ENCODE results near the gene ATP8B1.
"Not testable (repeated sequence)": the region's sequence is repeated elsewhere in the genome, so short reads cannot be mapped to it uniquely, and the experiment has no call there.

ATP8B1 gene

GRCh38 chr18:57651914-57652313 is 151.2 kb downstream of the ATP8B1 start:
- no peak for DNase-seq

GRCh38 chr18:57649556-57650500 is 153.3 kb downstream of the ATP8B1 start:
- no peak for DNase-seq

- no peak for DNase-seq
Measured at GRCh38 chr18:57648414-57648813, 154.7 kb downstream of the ATP8B1 start.

GRCh38 chr18:57644540-57644939 is 158.6 kb downstream of the ATP8B1 start:
- no peak for DNase-seq

GRCh38 chr18:57643726-57644125 is 159.4 kb downstream of the ATP8B1 start:
- DNase-seq: not testable (repeated sequence)

- DNase-seq: not testable (repeated sequence)
Measured at GRCh38 chr18:57642462-57642861, 160.7 kb downstream of the ATP8B1 start.

- no peak for DNase-seq
Measured at GRCh38 chr18:57640749-57641148, 162.4 kb downstream of the ATP8B1 start.

- DNase-seq: no peak
Measured at GRCh38 chr18:57640236-57640635, 162.9 kb downstream of the ATP8B1 start.

- no peak for DNase-seq
Measured at GRCh38 chr18:57635003-57635822, 167.9 kb downstream of the ATP8B1 start.

GRCh38 chr18:57631697-57632096 is 171.4 kb downstream of the ATP8B1 start:
- no peak for DNase-seq

- no peak for DNase-seq
Measured at GRCh38 chr18:57630754-57631595, 172.1 kb downstream of the ATP8B1 start.

- DNase-seq: peak; percentile 82
Measured at GRCh38 chr18:57630002-57630753, 172.9 kb downstream of the ATP8B1 start.

GRCh38 chr18:57629422-57629821 is 173.7 kb downstream of the ATP8B1 start:
- DNase-seq: no peak

- DNase-seq: no peak
Measured at GRCh38 chr18:57627488-57627887, 175.6 kb downstream of the ATP8B1 start.

GRCh38 chr18:57624988-57625387 is 178.1 kb downstream of the ATP8B1 start:
- no peak for DNase-seq

- no peak for DNase-seq
Measured at GRCh38 chr18:57621246-57621604, 181.9 kb downstream of the ATP8B1 start.

GRCh38 chr18:57619876-57620275 is 183.2 kb downstream of the ATP8B1 start:
- DNase-seq: no peak

- no peak for DNase-seq
Measured at GRCh38 chr18:57618910-57619309, 184.2 kb downstream of the ATP8B1 start.

GRCh38 chr18:57603871-57604270 is 199.2 kb downstream of the ATP8B1 start:
- no peak for DNase-seq

Data from NCI-H2029 (cell line).